GM12878 (cell line): ENCODE results near the gene ZNF791. TPM values are rescaled to one million over a fixed set of nuclear protein-coding genes. Genes with fewer than 3 reads are reported as not detected.

Experiments
- ASH2L ChIP-seq: fragments of 300-600, 200-600 bp; sonication (generic); IDR thresholded peaks from 2 replicates; pipeline ENCODE4 v1.6.1; 2017; ENCODE audit warnings: low read depth, mild to moderate bottlenecking, borderline replicate concordance
- BMI1 ChIP-seq: fragments of 450-650 bp; IDR thresholded peaks from 2 replicates; pipeline ENCODE4 v1.6.1; 2016; ENCODE audit warnings: mild to moderate bottlenecking, moderate library complexity, borderline replicate concordance
- CEBPB ChIP-seq, 2 experiments: fragments of 150-350 bp in 1 of 2; IDR thresholded peaks; 2 replicates each; pipeline ENCODE4 v1.6.1; 2012 to 2014; ENCODE audit warnings: low read depth in 2 of 2, low read length in 2 of 2, borderline replicate concordance in 1 of 2, inconsistent platforms in 1 of 2
- CREM ChIP-seq: IDR thresholded peaks from 2 replicates; pipeline ENCODE4 v1.6.1; 2014; ENCODE audit warnings: antibody characterized with exemption, low read depth
- HSF1 ChIP-seq: fragments of 150-350 bp; IDR thresholded peaks from 2 replicates; pipeline ENCODE4 v1.6.1; 2014; ENCODE audit warnings: mild to moderate bottlenecking, low read depth, low read length
- IRF3 ChIP-seq: fragments of 450-650 bp; IDR thresholded peaks from 2 replicates; pipeline ENCODE4 v1.6.1; 2014; ENCODE audit warnings: mild to moderate bottlenecking
- IRF4 ChIP-seq: IDR thresholded peaks from 2 replicates; pipeline ENCODE4 v1.6.1; 2011; ENCODE audit warnings: low read depth, low read length
- MYC ChIP-seq: IDR thresholded peaks from 2 replicates; pipeline ENCODE4 v1.6.1; 2011; ENCODE audit warnings: mild to moderate bottlenecking, low read length, moderate library complexity, inconsistent platforms; ENCODE audit not compliant: insufficient read depth, insufficient replicate concordance, insufficient read length, severe bottlenecking
- PAX8 ChIP-seq: fragments of 450-650 bp; IDR thresholded peaks from 2 replicates; pipeline ENCODE4 v1.6.1; 2017; ENCODE audit warnings: mild to moderate bottlenecking, moderate library complexity
- PRDM15 ChIP-seq: fragments of 450-650 bp; formaldehyde crosslinking; IDR thresholded peaks from 2 replicates; pipeline ENCODE4 v1.4.0; 2020; ENCODE audit warnings: mild to moderate bottlenecking, moderate library complexity
- RAD51 ChIP-seq: fragments of 450-650 bp; IDR thresholded peaks from 2 replicates; pipeline ENCODE4 v1.6.1; 2016; ENCODE audit warnings: moderate library complexity, mild to moderate bottlenecking, inconsistent platforms
- RB1 ChIP-seq: fragments of 450-650 bp; formaldehyde crosslinking; IDR thresholded peaks from 2 replicates; pipeline ENCODE4 v1.6.1; 2017; ENCODE audit warnings: mild to moderate bottlenecking, borderline replicate concordance
- SPI1 ChIP-seq: IDR thresholded peaks from 2 replicates; pipeline ENCODE4 v1.6.1; 2011; ENCODE audit warnings: low read depth, mild to moderate bottlenecking, low read length, moderate library complexity, borderline replicate concordance; ENCODE audit not compliant: insufficient read depth
- TARDBP ChIP-seq: IDR thresholded peaks from 2 replicates; pipeline ENCODE4 v1.6.1; 2016; ENCODE audit warnings: borderline replicate concordance
- TBL1XR1 ChIP-seq: IDR thresholded peaks from 2 replicates; pipeline ENCODE4 v1.6.1; 2012; ENCODE audit warnings: low read depth, low read length, improper control_type of control experiment
- TCF3 ChIP-seq: IDR thresholded peaks from 2 replicates; pipeline ENCODE4 v1.6.1; 2012; ENCODE audit warnings: low read depth, mild to moderate bottlenecking, low read length, borderline replicate concordance; ENCODE audit not compliant: insufficient read depth
- USF2 ChIP-seq: IDR thresholded peaks from 2 replicates; pipeline ENCODE4 v1.6.1; 2011; ENCODE audit warnings: low read depth, low read length, improper control_type of control experiment, borderline replicate concordance
- ZBED1 ChIP-seq: IDR thresholded peaks from 2 replicates; pipeline ENCODE4 v1.6.1; 2016; ENCODE audit warnings: borderline replicate concordance
- ZNF592 ChIP-seq: fragments of 450-650 bp; IDR thresholded peaks from 2 replicates; pipeline ENCODE4 v1.6.1; 2017; ENCODE audit warnings: mild to moderate bottlenecking, moderate library complexity
- polyA plus RNA-seq, 11 experiments: library from polyadenylated mRNA; depleted of rRNA in 4 of 11; unstranded in 6 of 11; stranded (reverse) in 5 of 11; fragments of >200 nt; fragmentation: Nextera tagmentation in 4 of 11; fragmentation: Illumina TruSeq in 1 of 11; extraction: Ambion mirVana in 4 of 11; extraction: Trizol in 1 of 11; gene quantifications; 1 replicate in 1 of 11; 2 replicates in 10 of 11; pipeline versions ENCODE4 v1.2.1 to v1.2.3, GENCODE V29; 2011 to 2016; ENCODE audit warnings: inconsistent platforms in 2 of 11, missing spikeins in 2 of 11, low read depth in 1 of 11
- total RNA-seq, 4 experiments: library from RNA; depleted of rRNA in 3 of 4; stranded (reverse); fragments of >200 nt in 3 of 4; fragmentation: Illumina TruSeq in 1 of 4; extraction: Trizol in 1 of 4; gene quantifications; 2 replicates each; pipeline versions ENCODE4 v1.2.1 to v1.2.3, GENCODE V29; 2013 to 2021

Gene ZNF791
- total and polyA plus RNA-seq, 10 of the 15 experiments (the other 5 are each of a cell fraction or from before 2014, with no cell fraction given) = 7.5 to 24.0 (median 11.8) TPM

- TF ChIP-seq PRDM15 (no peak), MYC (no peak), PAX8 (no peak), ZNF592 (no peak), SPI1 (peak; percentile 99), BMI1 (no peak), TBL1XR1 (no peak), ZBED1 (no peak), RB1 (no peak), ASH2L (no peak), IRF3 (no peak), USF2 (no peak), CREM (no peak), TARDBP (no peak), HSF1 (no peak), TCF3 (no peak), RAD51 (no peak), CEBPB (IDR thresholded peaks at IDR 0.05; ENCODE audit: borderline replicate concordance in 1 of 2, low read depth in 2 of 2, low read length in 2 of 2) (no peak), IRF4 (no peak)
Measured at GRCh38 chr19:12665281-12665573, 54.5 kb downstream of the ZNF791 start (continued).
